PC-3 (cell line): ENCODE measurements around the gene SEMA3D. TPM values are rescaled to one million over a fixed set of nuclear protein-coding genes. Genes with fewer than 3 reads are reported as not detected.

Experiments used
- ATAC-seq: fragments of 200-7000 bp; cut with Tn5 transposase; 2 replicates; pipeline ENCODE4 v1.9.1; 2020; ENCODE audit warnings: mild to moderate bottlenecking, moderate library complexity
- BruUV-seq: library from RNA; stranded (reverse); fragments of 400-500 nt; replicated peaks from 2 replicates; lab custom pipeline; 2021; lab: Mats Ljungman, UMichigan
- CTCF ChIA-PET: fragments of 300-600 bp; sonication (Branson Sonifier 250); formaldehyde crosslinking; loops from one replicate; lab custom pipeline; 2022; ENCODE audit warnings: antibody characterized with exemption; lab: Charles Lee
- POLR2A ChIA-PET: fragments of 300-600 bp; sonication (Branson Sonifier 250); formaldehyde crosslinking; loops from one replicate; lab custom pipeline; 2022; ENCODE audit warnings: antibody characterized with exemption; ENCODE audit not compliant: unreplicated experiment; lab: Charles Lee
- DNase-seq: peaks from one replicate; pipeline ENCODE4 v3.0.0-alpha.2; 2015
- H2AFZ ChIP-seq: fragments of 300-600 bp; sonication (generic); 2 replicates; pipeline ENCODE4 v1.6.0; 2016; ENCODE audit warnings: antibody characterized with exemption, low read length
- H3F3A ChIP-seq: fragments of 300-600 bp; sonication (generic); one replicate; pipeline ENCODE4 v1.6.0; 2017; ENCODE audit warnings: antibody characterized with exemption, low read length, control low read depth, mild to moderate bottlenecking; ENCODE audit not compliant: unreplicated experiment
- H3K27ac ChIP-seq: fragments of 300-600 bp; sonication (generic); 2 replicates; pipeline ENCODE4 v1.5.1; 2016; ENCODE audit warnings: mild to moderate bottlenecking, low read length
- H3K27me3 ChIP-seq: fragments of 300-600 bp; sonication (generic); 2 replicates; pipeline ENCODE4 v1.6.1; 2016; ENCODE audit warnings: low read length, mixed read lengths
- H3K36me3 ChIP-seq: fragments of 300-600 bp; sonication (generic); 2 replicates; pipeline ENCODE4 v1.6.1; 2016; ENCODE audit warnings: low read depth, mixed run types, low read length, mixed read lengths
- H3K4me1 ChIP-seq: fragments of 300-600 bp; sonication (generic); 2 replicates; pipeline ENCODE4 v1.5.1; 2016; ENCODE audit warnings: low read length; ENCODE audit not compliant: insufficient read depth
- H3K4me2 ChIP-seq: fragments of 300-600 bp; sonication (generic); 2 replicates; pipeline ENCODE4 v1.6.0; 2016; ENCODE audit warnings: low read length
- H3K4me3 ChIP-seq: fragments of 300-600 bp; sonication (generic); 2 replicates; pipeline ENCODE4 v1.5.1; 2016; ENCODE audit warnings: mild to moderate bottlenecking, low read length, mixed read lengths
- H3K79me2 ChIP-seq: fragments of 300-600 bp; sonication (generic); 2 replicates; pipeline ENCODE4 v1.6.1; 2017; ENCODE audit warnings: low read length, mixed read lengths
- H3K9ac ChIP-seq: fragments of 300-600 bp; sonication (generic); 2 replicates; pipeline ENCODE4 v1.6.0; 2016; ENCODE audit warnings: mild to moderate bottlenecking, low read length
- H3K9me2 ChIP-seq: fragments of 300-600 bp; sonication (generic); replicated peaks from 2 replicates; pipeline ENCODE4 v1.6.1; 2016; ENCODE audit warnings: mixed run types, low read length, mixed read lengths
- H3K9me3 ChIP-seq: fragments of 300-600 bp; sonication (generic); 2 replicates; pipeline ENCODE4 v1.6.1; 2016; ENCODE audit warnings: low read length, mixed read lengths
- H4K20me1 ChIP-seq: fragments of 300-600 bp; sonication (generic); 2 replicates; pipeline ENCODE4 v1.6.1; 2016; ENCODE audit warnings: low read length, mixed read lengths
- CTCF ChIP-seq: fragments of 300-600 bp; sonication (generic); conservative IDR thresholded peaks from 2 replicates; pipeline ENCODE4 v1.5.1; 2017; ENCODE audit warnings: antibody characterized with exemption, low read depth, mild to moderate bottlenecking, low read length
- EZH2 ChIP-seq: fragments of 300-600 bp; sonication (generic); IDR thresholded peaks from one replicate; pipeline ENCODE4 v1.6.1; 2017; ENCODE audit warnings: antibody characterized with exemption, mild to moderate bottlenecking, low read length; ENCODE audit not compliant: unreplicated experiment
- EZH2phosphoT487 ChIP-seq: fragments of 300-600 bp; sonication (generic); IDR thresholded peaks from 2 replicates; pipeline ENCODE4 v1.6.1; 2018; ENCODE audit warnings: mild to moderate bottlenecking, antibody characterized with exemption, low read length, borderline replicate concordance
- intact Hi-C: fragments of 100-400 bp; cut with micrococcal nuclease; formaldehyde crosslinking; loops from 2 replicates; pipeline ENCODE4 v1.9.0; 2023
- total RNA-seq: library from RNA; depleted of rRNA; stranded (reverse); fragments of >200 nt; gene quantifications from 2 replicates; pipeline ENCODE4 v1.2.3, GENCODE V29; 2014

SEMA3D gene
- total RNA-seq, 1 experiment from 2014 or later = 4.8 TPM

DNA sequence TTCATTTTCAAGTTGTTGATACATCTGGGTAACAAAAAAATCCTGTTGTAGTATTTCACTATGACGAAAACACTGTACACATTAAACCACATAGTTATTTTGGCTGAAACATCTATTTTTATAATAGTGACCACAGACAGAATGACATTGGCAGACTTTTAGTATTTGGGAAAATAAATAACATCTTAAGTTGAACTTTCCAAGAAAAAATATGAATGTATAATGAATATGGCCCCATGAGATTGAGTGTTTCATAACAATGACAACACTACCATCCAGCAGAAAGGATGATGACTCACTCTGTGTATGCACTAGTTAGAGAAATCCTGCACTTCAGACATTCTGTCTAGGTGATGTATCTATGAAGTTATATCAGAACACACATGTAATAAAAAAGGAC is 118.1 kb downstream of the SEMA3D start:
- ATAC-seq = peak; percentile 91
- Histone ChIP-seq H3K27ac (no peak overlapping the region), H2AFZ (no peak overlapping the region), H3K79me2 (no peaks in the 10 kb centered on the region), H3K36me3 (no peaks in the 10 kb centered on the region), H3K9me2 (no peaks in the 10 kb centered on the region), H3K4me2 (no peak overlapping the region), H4K20me1 (no peaks in the 10 kb centered on the region), H3K4me3 (no peak overlapping the region), H3K4me1 (peaks cover 7% of the 10 kb centered on the region; the same call in 1 of the 2 replicates), H3K27me3 (no peaks in the 10 kb centered on the region), H3F3A (no peaks in the 10 kb centered on the region), H3K9me3 (no peaks in the 10 kb centered on the region), H3K9ac (no peak overlapping the region)
- DNase-seq = peak; percentile 53
- ChIA-PET CTCF (no interaction called here), POLR2A (no interaction called here)
- no peak for TF ChIP-seq EZH2phosphoT487
- TF ChIP-seq CTCF = no peak
- no peak for TF ChIP-seq EZH2
- intact Hi-C loops = no loop called here
- no TSS peak for BruUV-seq

DNA sequence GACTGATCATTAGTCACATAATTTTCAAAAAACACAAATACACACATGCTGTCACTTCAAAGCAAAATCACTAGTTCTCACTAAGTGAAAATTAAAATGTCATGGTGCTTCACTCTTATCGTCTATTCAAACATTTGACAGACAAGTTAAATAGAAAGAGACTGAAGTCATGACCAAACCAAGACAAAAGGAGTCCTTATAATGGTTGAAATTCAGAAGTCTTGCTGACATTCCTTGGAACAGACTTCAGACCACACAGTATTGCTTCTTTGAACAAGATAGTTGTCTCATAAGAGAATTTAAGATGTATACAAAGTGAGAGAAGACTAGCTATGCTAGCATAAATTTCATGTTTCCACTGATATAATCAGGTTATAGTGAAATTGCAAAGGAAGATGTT is 119.5 kb downstream of the SEMA3D start:
- BruUV-seq = no TSS peak
- H3K4me1 ChIP-seq = peaks cover 7% of the 10 kb centered on the region; the same call in 1 of the 2 replicates
- intact Hi-C loops = no loop called here
- H2AFZ ChIP-seq = no peak overlapping the region
- no peak overlapping the region for H3K9ac ChIP-seq
- ATAC-seq (no peak), DNase-seq (no peak)
- H3K27ac ChIP-seq = no peak overlapping the region
- H3K36me3 ChIP-seq = no peaks in the 10 kb centered on the region
- no peaks in the 10 kb centered on the region for H3K9me2 ChIP-seq
- H3K79me2 ChIP-seq = no peaks in the 10 kb centered on the region
- no peaks in the 10 kb centered on the region for H3F3A ChIP-seq
- no peaks in the 10 kb centered on the region for H3K27me3 ChIP-seq
- TF ChIP-seq CTCF (no peak), EZH2phosphoT487 (no peak), EZH2 (no peak)
- H3K4me3 ChIP-seq = no peak overlapping the region
- POLR2A ChIA-PET = interaction anchor here (0.6 kb wide), 1 partner anchor 682 kb away, joined by 5 read pairs; no protein-coding TSS in a partner anchor
- H3K9me3 ChIP-seq = no peaks in the 10 kb centered on the region
- H3K4me2 ChIP-seq = no peak overlapping the region
- CTCF ChIA-PET = no interaction called here
- no peaks in the 10 kb centered on the region for H4K20me1 ChIP-seq

- H3K9me3 ChIP-seq = no peaks in the 10 kb centered on the region
- DNase-seq (no peak), ATAC-seq (no peak)
- no peaks in the 10 kb centered on the region for H3K79me2 ChIP-seq
- no TSS peak for BruUV-seq
- POLR2A ChIA-PET = no interaction called here
- no peak overlapping the region for H2AFZ ChIP-seq
- H3K27ac ChIP-seq = no peak overlapping the region
- H4K20me1 ChIP-seq = no peaks in the 10 kb centered on the region
- TF ChIP-seq EZH2 = no peak
- no peak for TF ChIP-seq CTCF
- no peak for TF ChIP-seq EZH2phosphoT487
- no peaks in the 10 kb centered on the region for H3K36me3 ChIP-seq
- no peaks in the 10 kb centered on the region for H3K27me3 ChIP-seq
- no peak overlapping the region for H3K4me2 ChIP-seq
- CTCF ChIA-PET = no interaction called here
- H3K4me3 ChIP-seq = no peak overlapping the region
- H3F3A ChIP-seq = no peaks in the 10 kb centered on the region
- H3K4me1 ChIP-seq = peaks cover 3% of the 10 kb centered on the region; the same call in 1 of the 2 replicates
- H3K9me2 ChIP-seq = no peaks in the 10 kb centered on the region
- intact Hi-C loops = no loop called here
- H3K9ac ChIP-seq = no peak overlapping the region
Measured at GRCh38 chr7:85065888-85066485, 120.9 kb downstream of the SEMA3D start.
